A549 (cell line): ENCODE results near the gene NLN.

Experiments
- CEBPB ChIP-seq, 2 experiments: fragments of >200 bp in 1 of 2; sonication (Bioruptor Twin) in 1 of 2; formaldehyde crosslinking in 1 of 2; IDR thresholded peaks; 2 replicates each; pipeline ENCODE4 v1.6.1; 2012 to 2016
- CHD4 ChIP-seq: fragments of 200-600 bp; sonication (generic); IDR thresholded peaks from 2 replicates; pipeline ENCODE4 v1.6.1; 2016; ENCODE audit warnings: antibody characterized with exemption, mild to moderate bottlenecking, borderline replicate concordance
- EP300 ChIP-seq, 2 experiments: fragments of >200 bp; sonication (Bioruptor Twin); formaldehyde crosslinking; IDR thresholded peaks; 2 replicates in 1 of 2; 3 replicates in 1 of 2; pipeline ENCODE4 v1.6.1; 2016 to 2017
- ESRRA ChIP-seq: fragments of 150-350 bp; IDR thresholded peaks from 2 replicates; pipeline ENCODE4 v1.6.1; 2014; ENCODE audit warnings: mild to moderate bottlenecking, low read length, borderline replicate concordance
- FOSL2 ChIP-seq, 2 experiments: fragments of 450-650 bp in 1 of 2; fragments of >200 bp in 1 of 2; sonication (Bioruptor Twin) in 1 of 2; formaldehyde crosslinking; IDR thresholded peaks; 2 replicates each; pipeline versions ENCODE4 v1.5.0 to v1.6.1; 2016 to 2020; ENCODE audit warnings: mild to moderate bottlenecking in 1 of 2, moderate library complexity in 1 of 2
- JUN ChIP-seq, 2 experiments: fragments of >200 bp; sonication (Bioruptor Twin); formaldehyde crosslinking; IDR thresholded peaks; 2 replicates in 1 of 2; 3 replicates in 1 of 2; pipeline ENCODE4 v1.6.1; 2016 to 2017
- NR3C1 ChIP-seq: fragments of >200 bp; sonication (Bioruptor Twin); formaldehyde crosslinking; IDR thresholded peaks from 3 replicates; pipeline ENCODE4 v1.6.1; 2017
- RAD21 ChIP-seq, 2 experiments: fragments of >200 bp in 1 of 2; sonication (Bioruptor Twin) in 1 of 2; formaldehyde crosslinking in 1 of 2; IDR thresholded peaks in 1 of 2; conservative IDR thresholded peaks in 1 of 2; 2 replicates in 1 of 2; 3 replicates in 1 of 2; pipeline ENCODE4 v1.6.1; 2012 to 2018; ENCODE audit warnings: inconsistent platforms in 1 of 2
- RCOR1 ChIP-seq: fragments of 150-350 bp; IDR thresholded peaks from 2 replicates; pipeline ENCODE4 v1.6.1; 2014; ENCODE audit warnings: antibody characterized with exemption, low read length, low read depth
- TF ChIP-seq, protein P1 (sequence below): fragments of >200 bp; sonication (Bioruptor Twin); formaldehyde crosslinking; IDR thresholded peaks from 3 replicates; pipeline ENCODE4 v1.5.1; 2016
- TF ChIP-seq, protein P2 (sequence below): fragments of 200-600 bp; sonication (generic); IDR thresholded peaks from 2 replicates; pipeline ENCODE4 v1.6.1; 2016; ENCODE audit warnings: antibody characterized with exemption, mild to moderate bottlenecking, moderate library complexity
- TF ChIP-seq, protein P3 (sequence below): fragments of >200 bp; sonication (Bioruptor Twin); formaldehyde crosslinking; IDR thresholded peaks from 3 replicates; pipeline ENCODE4 v1.6.1; 2016

DNA sequence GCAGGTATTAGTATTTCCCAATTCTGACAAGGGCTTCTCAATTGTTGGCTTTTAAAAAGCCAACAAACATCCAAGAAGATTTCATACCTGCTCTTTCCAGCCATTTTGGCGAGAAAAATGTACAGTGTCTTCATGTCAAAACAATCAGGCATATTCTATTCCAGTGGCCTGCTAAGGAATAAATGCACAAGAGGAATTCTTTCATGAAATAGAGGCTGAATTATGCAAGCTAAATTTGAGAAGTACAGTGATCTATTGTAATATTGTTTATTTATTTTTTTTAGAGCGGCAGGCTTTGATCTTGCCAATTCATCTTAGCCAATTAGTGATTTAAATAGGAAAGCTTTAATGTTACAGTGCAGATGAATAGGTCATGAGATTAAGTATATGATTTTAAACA, 49.3 kb downstream of the NLN start:
- TF ChIP-seq, protein P1, sequence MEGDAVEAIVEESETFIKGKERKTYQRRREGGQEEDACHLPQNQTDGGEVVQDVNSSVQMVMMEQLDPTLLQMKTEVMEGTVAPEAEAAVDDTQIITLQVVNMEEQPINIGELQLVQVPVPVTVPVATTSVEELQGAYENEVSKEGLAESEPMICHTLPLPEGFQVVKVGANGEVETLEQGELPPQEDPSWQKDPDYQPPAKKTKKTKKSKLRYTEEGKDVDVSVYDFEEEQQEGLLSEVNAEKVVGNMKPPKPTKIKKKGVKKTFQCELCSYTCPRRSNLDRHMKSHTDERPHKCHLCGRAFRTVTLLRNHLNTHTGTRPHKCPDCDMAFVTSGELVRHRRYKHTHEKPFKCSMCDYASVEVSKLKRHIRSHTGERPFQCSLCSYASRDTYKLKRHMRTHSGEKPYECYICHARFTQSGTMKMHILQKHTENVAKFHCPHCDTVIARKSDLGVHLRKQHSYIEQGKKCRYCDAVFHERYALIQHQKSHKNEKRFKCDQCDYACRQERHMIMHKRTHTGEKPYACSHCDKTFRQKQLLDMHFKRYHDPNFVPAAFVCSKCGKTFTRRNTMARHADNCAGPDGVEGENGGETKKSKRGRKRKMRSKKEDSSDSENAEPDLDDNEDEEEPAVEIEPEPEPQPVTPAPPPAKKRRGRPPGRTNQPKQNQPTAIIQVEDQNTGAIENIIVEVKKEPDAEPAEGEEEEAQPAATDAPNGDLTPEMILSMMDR, result no peak
- TF ChIP-seq CHD4 (no peak), RAD21 (conservative IDR thresholded peaks at IDR 0.05 in 1 of 2, IDR thresholded peaks at IDR 0.05 in 1 of 2) (no peak), NR3C1 (no peak), RCOR1 (no peak), ESRRA (no peak), FOSL2 (IDR thresholded peaks at IDR 0.05) (no peak), FOSL2 (CRISPR knock-in tag; IDR thresholded peaks at IDR 0.05) (no peak), JUN (IDR thresholded peaks at IDR 0.05) (no peak), EP300 (IDR thresholded peaks at IDR 0.05) (no peak), CEBPB (IDR thresholded peaks at IDR 0.05) (no peak)
- TF ChIP-seq, protein P2, sequence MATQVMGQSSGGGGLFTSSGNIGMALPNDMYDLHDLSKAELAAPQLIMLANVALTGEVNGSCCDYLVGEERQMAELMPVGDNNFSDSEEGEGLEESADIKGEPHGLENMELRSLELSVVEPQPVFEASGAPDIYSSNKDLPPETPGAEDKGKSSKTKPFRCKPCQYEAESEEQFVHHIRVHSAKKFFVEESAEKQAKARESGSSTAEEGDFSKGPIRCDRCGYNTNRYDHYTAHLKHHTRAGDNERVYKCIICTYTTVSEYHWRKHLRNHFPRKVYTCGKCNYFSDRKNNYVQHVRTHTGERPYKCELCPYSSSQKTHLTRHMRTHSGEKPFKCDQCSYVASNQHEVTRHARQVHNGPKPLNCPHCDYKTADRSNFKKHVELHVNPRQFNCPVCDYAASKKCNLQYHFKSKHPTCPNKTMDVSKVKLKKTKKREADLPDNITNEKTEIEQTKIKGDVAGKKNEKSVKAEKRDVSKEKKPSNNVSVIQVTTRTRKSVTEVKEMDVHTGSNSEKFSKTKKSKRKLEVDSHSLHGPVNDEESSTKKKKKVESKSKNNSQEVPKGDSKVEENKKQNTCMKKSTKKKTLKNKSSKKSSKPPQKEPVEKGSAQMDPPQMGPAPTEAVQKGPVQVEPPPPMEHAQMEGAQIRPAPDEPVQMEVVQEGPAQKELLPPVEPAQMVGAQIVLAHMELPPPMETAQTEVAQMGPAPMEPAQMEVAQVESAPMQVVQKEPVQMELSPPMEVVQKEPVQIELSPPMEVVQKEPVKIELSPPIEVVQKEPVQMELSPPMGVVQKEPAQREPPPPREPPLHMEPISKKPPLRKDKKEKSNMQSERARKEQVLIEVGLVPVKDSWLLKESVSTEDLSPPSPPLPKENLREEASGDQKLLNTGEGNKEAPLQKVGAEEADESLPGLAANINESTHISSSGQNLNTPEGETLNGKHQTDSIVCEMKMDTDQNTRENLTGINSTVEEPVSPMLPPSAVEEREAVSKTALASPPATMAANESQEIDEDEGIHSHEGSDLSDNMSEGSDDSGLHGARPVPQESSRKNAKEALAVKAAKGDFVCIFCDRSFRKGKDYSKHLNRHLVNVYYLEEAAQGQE, result no peak
- TF ChIP-seq, protein P3, sequence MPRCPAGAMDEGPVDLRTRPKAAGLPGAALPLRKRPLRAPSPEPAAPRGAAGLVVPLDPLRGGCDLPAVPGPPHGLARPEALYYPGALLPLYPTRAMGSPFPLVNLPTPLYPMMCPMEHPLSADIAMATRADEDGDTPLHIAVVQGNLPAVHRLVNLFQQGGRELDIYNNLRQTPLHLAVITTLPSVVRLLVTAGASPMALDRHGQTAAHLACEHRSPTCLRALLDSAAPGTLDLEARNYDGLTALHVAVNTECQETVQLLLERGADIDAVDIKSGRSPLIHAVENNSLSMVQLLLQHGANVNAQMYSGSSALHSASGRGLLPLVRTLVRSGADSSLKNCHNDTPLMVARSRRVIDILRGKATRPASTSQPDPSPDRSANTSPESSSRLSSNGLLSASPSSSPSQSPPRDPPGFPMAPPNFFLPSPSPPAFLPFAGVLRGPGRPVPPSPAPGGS, result no peak
